KOPT-K1 (cell line): ENCODE data around the gene TOP2B.

Experiments used
- H3K27ac ChIP-seq: fragments of 200-600 bp; sonication (generic); 2 replicates; pipeline ENCODE4 v1.5.1; 2016; ENCODE audit warnings: antibody characterized with exemption, mild to moderate bottlenecking, low read depth, low read length; ENCODE audit not compliant: poor library complexity, severe bottlenecking
- H3K36me3 ChIP-seq: fragments of 200-600 bp; sonication (generic); 2 replicates; pipeline ENCODE4 v1.5.1; 2017; ENCODE audit warnings: antibody characterized with exemption, mild to moderate bottlenecking, low read length, moderate library complexity; ENCODE audit not compliant: insufficient read depth
- H3K9me3 ChIP-seq: fragments of 200-600 bp; sonication (generic); 2 replicates; pipeline ENCODE4 v1.5.1; 2017; ENCODE audit warnings: antibody characterized with exemption, low read length, mild to moderate bottlenecking; ENCODE audit not compliant: insufficient read depth, poor library complexity, severe bottlenecking

TOP2B gene

GRCh38 chr3:25664812-25665314 lies at the start of gene TOP2B:
Gene TOP2B (minus strand): TSS chr3:25664907. CDS start chr3:25664297, 610 bp downstream.
- Histone ChIP-seq H3K27ac (peak within 1 kb of the TSS; percentile 94), H3K9me3 (no peaks in the 10 kb centered on the region), H3K36me3 (no peaks in the 10 kb centered on the region)

GRCh38 chr3:25713341-25713985 lies 48.8 kb upstream of the TOP2B start:
- H3K9me3 ChIP-seq, result no peaks in the 10 kb centered on the region

GRCh38 chr3:25711090-25711489 lies 46.4 kb upstream of the TOP2B start:
- no peaks in the 10 kb centered on the region for H3K36me3 ChIP-seq
- no peak overlapping the region for H3K27ac ChIP-seq
- H3K9me3 ChIP-seq, result no peaks in the 10 kb centered on the region

More at GRCh38 chr3:25713341-25713985, 48.8 kb upstream of the TOP2B start:
- Histone ChIP-seq H3K27ac (no peak overlapping the region), H3K36me3 (peaks cover 18% of the 10 kb centered on the region)

- no peaks in the 10 kb centered on the region for H3K36me3 ChIP-seq
- no peak overlapping the region for H3K27ac ChIP-seq
- H3K9me3 ChIP-seq, result no peaks in the 10 kb centered on the region
Observed at GRCh38 chr3:25708036-25708435, 43.3 kb upstream of the TOP2B start.

- H3K9me3 ChIP-seq, result no peaks in the 10 kb centered on the region
- no peak overlapping the region for H3K27ac ChIP-seq
- H3K36me3 ChIP-seq, result no peaks in the 10 kb centered on the region
Observed at GRCh38 chr3:25707268-25707926, 42.7 kb upstream of the TOP2B start.

GRCh38 chr3:25706213-25706612 lies 41.5 kb upstream of the TOP2B start:
- Histone ChIP-seq H3K9me3 (no peaks in the 10 kb centered on the region), H3K27ac (no peak overlapping the region), H3K36me3 (no peaks in the 10 kb centered on the region)

GRCh38 chr3:25697553-25697952 lies 32.8 kb upstream of the TOP2B start:
- Histone ChIP-seq H3K36me3 (no peaks in the 10 kb centered on the region), H3K27ac (no peak overlapping the region), H3K9me3 (no peaks in the 10 kb centered on the region)

- H3K27ac ChIP-seq, result no peak overlapping the region
- no peaks in the 10 kb centered on the region for H3K9me3 ChIP-seq
Observed at GRCh38 chr3:25695731-25696420, 31.2 kb upstream of the TOP2B start.

GRCh38 chr3:25693238-25693637 lies 28.5 kb upstream of the TOP2B start:
- Histone ChIP-seq H3K36me3 (no peaks in the 10 kb centered on the region), H3K9me3 (no peaks in the 10 kb centered on the region), H3K27ac (no peak overlapping the region)

More at GRCh38 chr3:25695731-25696420, 31.2 kb upstream of the TOP2B start:
- H3K36me3 ChIP-seq, result no peaks in the 10 kb centered on the region

GRCh38 chr3:25692341-25692740 lies 27.6 kb upstream of the TOP2B start:
- Histone ChIP-seq H3K36me3 (no peaks in the 10 kb centered on the region), H3K27ac (no peak overlapping the region)

GRCh38 chr3:25690768-25691533 lies 26.2 kb upstream of the TOP2B start:
- no peaks in the 10 kb centered on the region for H3K36me3 ChIP-seq
- no peaks in the 10 kb centered on the region for H3K9me3 ChIP-seq
- H3K27ac ChIP-seq, result no peak overlapping the region

More at GRCh38 chr3:25692341-25692740, 27.6 kb upstream of the TOP2B start:
- no peaks in the 10 kb centered on the region for H3K9me3 ChIP-seq

GRCh38 chr3:25689226-25689625 lies 24.5 kb upstream of the TOP2B start:
- no peaks in the 10 kb centered on the region for H3K9me3 ChIP-seq
- no peaks in the 10 kb centered on the region for H3K36me3 ChIP-seq
- H3K27ac ChIP-seq, result no peak overlapping the region

GRCh38 chr3:25687742-25688141 lies 23.0 kb upstream of the TOP2B start:
- Histone ChIP-seq H3K27ac (no peak overlapping the region), H3K36me3 (no peaks in the 10 kb centered on the region), H3K9me3 (no peaks in the 10 kb centered on the region)

- no peak overlapping the region for H3K27ac ChIP-seq
- H3K9me3 ChIP-seq, result no peaks in the 10 kb centered on the region
- no peaks in the 10 kb centered on the region for H3K36me3 ChIP-seq
Observed at GRCh38 chr3:25686766-25687165, 22.1 kb upstream of the TOP2B start.

- no peaks in the 10 kb centered on the region for H3K9me3 ChIP-seq
- no peak overlapping the region for H3K27ac ChIP-seq
- H3K36me3 ChIP-seq, result no peaks in the 10 kb centered on the region
Observed at GRCh38 chr3:25683882-25684281, 19.2 kb upstream of the TOP2B start.
